PC-9 (cell line): ENCODE measurements around the gene EEPD1. TPM values are rescaled to one million over a fixed set of nuclear protein-coding genes. Genes with fewer than 3 reads are reported as not detected.

Experiments used
- BruUV-seq: library from RNA; stranded (reverse); fragments of 400-500 nt; replicated peaks from 2 replicates; lab custom pipeline; 2021; lab: Mats Ljungman, UMichigan
- CTCF ChIA-PET: fragments of 300-600 bp; sonication (Branson Sonifier 250); formaldehyde crosslinking; loops from one replicate; lab custom pipeline; 2022; ENCODE audit warnings: antibody characterized with exemption; lab: Charles Lee
- POLR2A ChIA-PET: fragments of 300-600 bp; sonication (Branson Sonifier 250); formaldehyde crosslinking; loops from one replicate; lab custom pipeline; 2022; ENCODE audit warnings: antibody characterized with exemption; ENCODE audit not compliant: unreplicated experiment; lab: Charles Lee
- DNase-seq, 2 experiments: peaks; one replicate each; pipeline versions ENCODE4 v3.0.0 to v3.0.0-alpha.2; 2015 to 2022; ENCODE audit warnings: mixed read lengths in 1 of 2
- H2AFZ ChIP-seq: fragments of 200-600 bp; sonication (generic); 2 replicates; pipeline ENCODE4 v1.8.1; 2017; ENCODE audit warnings: antibody characterized with exemption
- H3F3A ChIP-seq: fragments of 200-600 bp; sonication (generic); 2 replicates; pipeline ENCODE4 v1.8.1; 2017; ENCODE audit warnings: antibody characterized with exemption, mild to moderate bottlenecking, low read depth; ENCODE audit not compliant: insufficient read depth
- H3K27ac ChIP-seq: fragments of 200-600 bp; sonication (generic); 2 replicates; pipeline ENCODE4 v1.6.1; 2016; ENCODE audit warnings: mixed run types
- H3K27me3 ChIP-seq: fragments of 200-600 bp; sonication (generic); 2 replicates; pipeline ENCODE4 v1.6.1; 2016; ENCODE audit warnings: low read depth, mixed run types; ENCODE audit not compliant: insufficient read depth
- H3K36me3 ChIP-seq: fragments of 200-600 bp; sonication (generic); 2 replicates; pipeline ENCODE4 v1.6.1; 2016; ENCODE audit warnings: low read depth, mixed run types
- H3K4me1 ChIP-seq: fragments of 200-600 bp; sonication (generic); replicated peaks from 2 replicates; pipeline ENCODE4 v1.6.1; 2016; ENCODE audit warnings: mixed run types; ENCODE audit not compliant: insufficient read depth
- H3K4me2 ChIP-seq: fragments of 200-600 bp; sonication (generic); 2 replicates; pipeline ENCODE4 v1.6.1; 2017; ENCODE audit warnings: mixed run types
- H3K4me3 ChIP-seq: fragments of 200-600 bp; sonication (generic); 2 replicates; pipeline ENCODE4 v1.6.1; 2016; ENCODE audit warnings: mixed run types
- H3K79me2 ChIP-seq: fragments of 200-600 bp; sonication (generic); 2 replicates; pipeline ENCODE4 v1.6.1; 2017; ENCODE audit warnings: low read depth, mixed run types
- H3K9me2 ChIP-seq: fragments of 200-600 bp; sonication (generic); 2 replicates; pipeline ENCODE4 v1.8.1; 2017; ENCODE audit warnings: mild to moderate bottlenecking; ENCODE audit not compliant: insufficient read depth
- H3K9me3 ChIP-seq: fragments of 200-600 bp; sonication (generic); 2 replicates; pipeline ENCODE4 v1.8.1; 2016; ENCODE audit warnings: low read depth; ENCODE audit not compliant: insufficient read depth
- H4K20me1 ChIP-seq: fragments of 200-600 bp; sonication (generic); 2 replicates; pipeline ENCODE4 v1.8.1; 2017; ENCODE audit not compliant: insufficient read depth
- EZH2 ChIP-seq: fragments of 200-600 bp; sonication (generic); IDR thresholded peaks from 2 replicates; pipeline ENCODE4 v1.8.0; 2017; ENCODE audit warnings: antibody characterized with exemption, low read depth
- intact Hi-C: fragments of 100-400 bp; cut with micrococcal nuclease; formaldehyde crosslinking; loops from one replicate; pipeline ENCODE4 v1.10.0; 2022; ENCODE audit not compliant: unreplicated experiment
- total RNA-seq: library from RNA; stranded (reverse); gene quantifications from 2 replicates; pipeline ENCODE4 v1.2.3, GENCODE V29; 2021
- TF ChIP-seq, protein P1 (sequence below): fragments of 200-600 bp; sonication (generic); conservative IDR thresholded peaks from 2 replicates; pipeline ENCODE4 v1.6.1; 2017; ENCODE audit warnings: mixed run types, antibody characterized with exemption, mild to moderate bottlenecking, moderate library complexity

EEPD1 gene
- total RNA-seq, 1 experiment from 2014 or later, result 6.0 TPM

DNA sequence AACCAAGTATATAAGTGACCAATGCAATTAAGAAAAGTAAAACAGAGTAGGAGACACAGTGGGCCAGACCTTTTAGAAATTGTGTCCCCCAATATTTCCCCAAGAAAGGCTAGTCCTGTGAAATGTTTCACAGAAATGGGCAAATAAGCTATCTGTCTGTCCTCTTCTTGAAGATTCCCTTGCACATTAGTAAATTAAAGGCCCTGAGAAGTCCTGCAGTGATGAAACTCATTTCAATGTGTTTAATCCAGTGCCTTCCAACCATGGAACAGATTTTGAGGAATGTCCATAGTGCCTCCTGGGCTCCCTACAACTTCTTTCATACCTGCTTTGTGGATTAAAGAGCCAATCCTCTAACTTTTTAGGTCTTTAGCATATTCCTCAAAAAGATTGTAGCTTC, 11.2 kb upstream of the EEPD1 start:
- ChIA-PET POLR2A (no interaction called here), CTCF (no interaction called here)
- Histone ChIP-seq H2AFZ (no peak overlapping the region), H3K9me2 (no peaks in the 10 kb centered on the region), H3K9me3 (no peaks in the 10 kb centered on the region), H3K4me3 (no peak overlapping the region), H3K27me3 (no peaks in the 10 kb centered on the region), H3F3A (peaks cover 7% of the 10 kb centered on the region; the same call in 1 of the 2 replicates), H3K4me2 (no peak overlapping the region), H3K4me1 (peaks cover 8% of the 10 kb centered on the region; the same call in 1 of the 2 replicates), H3K36me3 (no peaks in the 10 kb centered on the region), H3K27ac (no peak overlapping the region), H4K20me1 (no peaks in the 10 kb centered on the region), H3K79me2 (no peaks in the 10 kb centered on the region)
- TF ChIP-seq, protein P1, sequence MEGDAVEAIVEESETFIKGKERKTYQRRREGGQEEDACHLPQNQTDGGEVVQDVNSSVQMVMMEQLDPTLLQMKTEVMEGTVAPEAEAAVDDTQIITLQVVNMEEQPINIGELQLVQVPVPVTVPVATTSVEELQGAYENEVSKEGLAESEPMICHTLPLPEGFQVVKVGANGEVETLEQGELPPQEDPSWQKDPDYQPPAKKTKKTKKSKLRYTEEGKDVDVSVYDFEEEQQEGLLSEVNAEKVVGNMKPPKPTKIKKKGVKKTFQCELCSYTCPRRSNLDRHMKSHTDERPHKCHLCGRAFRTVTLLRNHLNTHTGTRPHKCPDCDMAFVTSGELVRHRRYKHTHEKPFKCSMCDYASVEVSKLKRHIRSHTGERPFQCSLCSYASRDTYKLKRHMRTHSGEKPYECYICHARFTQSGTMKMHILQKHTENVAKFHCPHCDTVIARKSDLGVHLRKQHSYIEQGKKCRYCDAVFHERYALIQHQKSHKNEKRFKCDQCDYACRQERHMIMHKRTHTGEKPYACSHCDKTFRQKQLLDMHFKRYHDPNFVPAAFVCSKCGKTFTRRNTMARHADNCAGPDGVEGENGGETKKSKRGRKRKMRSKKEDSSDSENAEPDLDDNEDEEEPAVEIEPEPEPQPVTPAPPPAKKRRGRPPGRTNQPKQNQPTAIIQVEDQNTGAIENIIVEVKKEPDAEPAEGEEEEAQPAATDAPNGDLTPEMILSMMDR, result no peak
- TF ChIP-seq EZH2, result no peak
- no peak for DNase-seq
- no TSS peak for BruUV-seq
- intact Hi-C loops, result no loop called here

DNA sequence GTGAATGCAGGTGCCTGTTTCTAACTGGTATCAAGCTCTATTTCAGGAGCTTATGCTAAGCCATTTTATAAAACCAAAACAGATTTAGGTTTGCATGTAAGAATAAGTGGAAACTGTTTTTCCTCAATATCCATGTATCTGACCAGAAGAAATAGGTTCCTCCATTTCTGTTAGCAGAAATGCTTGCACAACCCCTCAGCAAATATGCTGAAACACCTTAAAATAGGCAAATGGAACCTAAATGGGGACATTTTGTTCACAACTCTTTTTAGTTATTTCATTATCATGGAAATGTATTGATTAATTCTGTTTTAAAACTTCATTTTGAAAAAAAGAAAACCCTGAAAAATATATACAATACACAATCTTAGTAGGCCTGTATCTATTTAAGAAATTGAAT, 8.9 kb upstream of the EEPD1 start:
- Histone ChIP-seq H3K9me2 (no peaks in the 10 kb centered on the region), H3K79me2 (no peaks in the 10 kb centered on the region), H3F3A (no peaks in the 10 kb centered on the region), H2AFZ (no peak overlapping the region), H3K4me2 (no peak overlapping the region), H3K27ac (no peak overlapping the region), H3K27me3 (no peaks in the 10 kb centered on the region), H3K36me3 (no peaks in the 10 kb centered on the region), H3K4me1 (no peaks in the 10 kb centered on the region; the same call in 1 of the 2 replicates), H3K9me3 (no peaks in the 10 kb centered on the region), H3K4me3 (no peak overlapping the region), H4K20me1 (no peaks in the 10 kb centered on the region)
- no TSS peak for BruUV-seq
- CTCF ChIA-PET, result no interaction called here
- TF ChIP-seq, protein P1, result no peak
- no peak for TF ChIP-seq EZH2
- POLR2A ChIA-PET, result no interaction called here
- intact Hi-C loops, result no loop called here
- DNase-seq, result no peak

DNA sequence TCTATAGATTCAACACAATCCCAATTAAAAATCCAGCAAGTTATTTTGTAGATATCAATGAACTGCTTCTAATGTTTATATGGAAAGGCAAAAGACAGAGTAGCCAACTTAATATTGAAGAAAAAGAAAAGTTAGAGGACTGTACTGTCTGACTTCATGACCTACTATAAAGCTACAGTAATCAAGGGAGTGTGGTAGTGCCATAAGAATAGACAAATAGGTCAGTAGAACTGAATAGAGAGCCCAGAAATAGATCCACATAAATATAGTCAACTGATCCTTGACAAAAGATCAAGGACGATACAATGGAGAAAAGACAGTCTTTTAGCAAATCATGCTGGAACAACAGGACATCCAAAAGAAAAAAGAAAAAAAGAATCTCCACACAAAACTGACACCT, 7.4 kb upstream of the EEPD1 start:
- BruUV-seq, result no TSS peak
- Histone ChIP-seq H2AFZ (no peak overlapping the region), H3K36me3 (no peaks in the 10 kb centered on the region), H3K27me3 (no peaks in the 10 kb centered on the region), H3K4me2 (no peak overlapping the region), H3K27ac (no peak overlapping the region), H3K4me3 (no peak overlapping the region), H3F3A (0 out of 2 replicates have a peak, but pooled peaks cover 4% of the 10 kb centered on the region), H3K4me1 (peaks cover 14% of the 10 kb centered on the region), H3K9me3 (no peaks in the 10 kb centered on the region), H3K79me2 (no peaks in the 10 kb centered on the region), H4K20me1 (no peaks in the 10 kb centered on the region), H3K9me2 (no peaks in the 10 kb centered on the region)
- ChIA-PET CTCF (no interaction called here), POLR2A (no interaction called here)
- intact Hi-C loops, result no loop called here
- DNase-seq, result no peak
- TF ChIP-seq, protein P1, result no peak
- TF ChIP-seq EZH2, result no peak
